Tibial artery (tissue), 4 donors: ENCODE data around the gene ATG2B.

ENCODE experiments used
- DNase-seq, 2 donors: peaks; one replicate each; pipeline ENCODE4 v3.0.0-alpha.2; 2019
- H3K27ac ChIP-seq, 2 donors: fragments of 200-600 bp; sonication (generic) in 1 of 2; 1 replicate in 1 of 2; 2 replicates in 1 of 2; pipeline ENCODE4 v1.5.1; 2018 to 2019; ENCODE audit warnings: mild to moderate bottlenecking in 1 of 2
- H3K27me3 ChIP-seq, 2 donors: fragments of 200-600 bp; sonication (generic) in 1 of 2; one replicate each; pipeline versions ENCODE4 v1.5.1 to v1.6.0; 2016 to 2019
- H3K36me3 ChIP-seq, 3 donors: fragments of 200-600 bp; sonication (generic) in 2 of 3; one replicate each; pipeline ENCODE4 v1.5.1; 2016 to 2019; ENCODE audit warnings: mild to moderate bottlenecking in 2 of 3
- H3K4me1 ChIP-seq, 4 donors: fragments of 200-600 bp; sonication (generic) in 2 of 4; 1 replicate in 3 of 4; 2 replicates in 1 of 4; pipeline ENCODE4 v1.5.1; 2016 to 2019
- H3K4me3 ChIP-seq, 2 donors: fragments of 200-600 bp; sonication (generic) in 1 of 2; 1 replicate in 1 of 2; 2 replicates in 1 of 2; pipeline ENCODE4 v1.5.1; 2018 to 2019; ENCODE audit warnings: mild to moderate bottlenecking in 2 of 2
- H3K9me3 ChIP-seq, 3 donors: fragments of 200-600 bp; sonication (generic) in 1 of 3; one replicate each; pipeline ENCODE4 v1.5.1; 2016 to 2019
- intact Hi-C: fragments of 100-400 bp; cut with DNase I; formaldehyde crosslinking; loops from one replicate; pipeline ENCODE4 v1.15.0; 2023; ENCODE audit warnings: low total_unique reads
- TF ChIP-seq, protein P1 (sequence below), 2 experiments: fragments of 200-600 bp in 1 of 2; fragments of 450-650 bp in 1 of 2; IDR thresholded peaks; one replicate each; pipeline ENCODE4 v1.5.1; 2017 to 2019; ENCODE audit warnings: antibody characterized with exemption in 2 of 2, mild to moderate bottlenecking in 1 of 2, moderate library complexity in 1 of 2

Gene ATG2B

DNA sequence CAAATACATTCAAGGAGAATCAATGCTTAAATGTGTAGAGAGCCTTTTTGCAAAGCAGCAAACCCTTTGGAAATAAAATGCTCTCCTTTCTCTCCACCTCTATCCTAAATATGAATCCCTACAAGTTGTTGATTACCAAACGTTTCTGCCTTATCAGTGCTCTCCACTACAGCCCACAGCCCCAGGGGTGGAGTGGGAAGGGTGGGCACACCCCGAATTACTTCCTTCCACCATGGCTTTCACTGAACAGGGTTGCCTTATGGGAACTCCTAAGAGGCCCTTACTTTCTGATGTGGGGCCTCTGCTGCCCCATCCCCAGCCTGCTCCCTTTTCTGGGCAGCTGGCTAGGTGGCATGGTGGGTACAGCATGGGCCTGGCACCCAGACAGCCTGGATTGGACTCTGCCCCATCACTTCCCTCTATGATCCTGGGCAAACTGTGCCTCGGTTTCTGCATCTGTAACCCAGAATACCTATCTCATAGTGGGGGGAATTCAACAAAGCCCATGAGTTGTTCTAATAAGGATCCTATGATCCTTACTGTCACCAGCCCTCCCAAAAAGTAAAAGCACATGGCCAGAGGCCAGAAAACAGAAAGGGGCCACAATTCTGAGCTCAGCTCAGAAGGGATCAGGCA lies 44.9 kb upstream of the ATG2B start:
- Histone ChIP-seq H3K9me3 (no peaks in the 10 kb centered on the region), H3K27ac (no peak overlapping the region), H3K27me3 (peaks cover 0 to 13% of the 10 kb centered on the region in 2 donors), H3K4me3 (no peak overlapping the region), H3K36me3 (no peaks in the 10 kb centered on the region), H3K4me1 (no peaks in the 10 kb centered on the region)
- TF ChIP-seq, protein P1, sequence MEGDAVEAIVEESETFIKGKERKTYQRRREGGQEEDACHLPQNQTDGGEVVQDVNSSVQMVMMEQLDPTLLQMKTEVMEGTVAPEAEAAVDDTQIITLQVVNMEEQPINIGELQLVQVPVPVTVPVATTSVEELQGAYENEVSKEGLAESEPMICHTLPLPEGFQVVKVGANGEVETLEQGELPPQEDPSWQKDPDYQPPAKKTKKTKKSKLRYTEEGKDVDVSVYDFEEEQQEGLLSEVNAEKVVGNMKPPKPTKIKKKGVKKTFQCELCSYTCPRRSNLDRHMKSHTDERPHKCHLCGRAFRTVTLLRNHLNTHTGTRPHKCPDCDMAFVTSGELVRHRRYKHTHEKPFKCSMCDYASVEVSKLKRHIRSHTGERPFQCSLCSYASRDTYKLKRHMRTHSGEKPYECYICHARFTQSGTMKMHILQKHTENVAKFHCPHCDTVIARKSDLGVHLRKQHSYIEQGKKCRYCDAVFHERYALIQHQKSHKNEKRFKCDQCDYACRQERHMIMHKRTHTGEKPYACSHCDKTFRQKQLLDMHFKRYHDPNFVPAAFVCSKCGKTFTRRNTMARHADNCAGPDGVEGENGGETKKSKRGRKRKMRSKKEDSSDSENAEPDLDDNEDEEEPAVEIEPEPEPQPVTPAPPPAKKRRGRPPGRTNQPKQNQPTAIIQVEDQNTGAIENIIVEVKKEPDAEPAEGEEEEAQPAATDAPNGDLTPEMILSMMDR (IDR thresholded peaks at IDR 0.05) = no peak
- no peak for DNase-seq
- intact Hi-C loops = no loop called here

DNA sequence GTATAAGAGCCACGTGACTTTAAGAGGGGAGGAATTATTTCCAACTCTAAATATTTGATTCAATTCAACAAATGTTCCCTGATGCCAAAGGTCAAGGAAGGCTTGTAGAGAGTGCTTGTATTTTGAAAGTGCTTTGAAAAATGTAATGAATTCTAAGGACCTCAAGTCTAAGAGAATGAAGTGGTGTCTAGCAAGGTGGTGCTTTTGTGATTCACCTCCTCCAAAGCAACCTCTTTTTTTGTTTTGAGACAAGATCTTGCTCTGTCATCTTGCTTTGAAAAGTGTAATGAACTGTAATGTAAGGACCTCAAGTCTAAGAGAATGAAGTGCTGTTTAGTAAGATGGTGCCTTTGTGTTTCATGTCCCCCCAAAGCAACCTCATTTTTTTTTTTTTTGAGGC lies 42.5 kb upstream of the ATG2B start:
- intact Hi-C loops = no loop called here
- Histone ChIP-seq H3K27me3 (peaks cover 0 to 22% of the 10 kb centered on the region in 2 donors), H3K36me3 (no peaks in the 10 kb centered on the region), H3K27ac (no peak overlapping the region), H3K9me3 (no peaks in the 10 kb centered on the region), H3K4me3 (no peak overlapping the region), H3K4me1 (no peaks in the 10 kb centered on the region)
- DNase-seq = no peak
- TF ChIP-seq, protein P1 (IDR thresholded peaks at IDR 0.05) = no peak

DNA sequence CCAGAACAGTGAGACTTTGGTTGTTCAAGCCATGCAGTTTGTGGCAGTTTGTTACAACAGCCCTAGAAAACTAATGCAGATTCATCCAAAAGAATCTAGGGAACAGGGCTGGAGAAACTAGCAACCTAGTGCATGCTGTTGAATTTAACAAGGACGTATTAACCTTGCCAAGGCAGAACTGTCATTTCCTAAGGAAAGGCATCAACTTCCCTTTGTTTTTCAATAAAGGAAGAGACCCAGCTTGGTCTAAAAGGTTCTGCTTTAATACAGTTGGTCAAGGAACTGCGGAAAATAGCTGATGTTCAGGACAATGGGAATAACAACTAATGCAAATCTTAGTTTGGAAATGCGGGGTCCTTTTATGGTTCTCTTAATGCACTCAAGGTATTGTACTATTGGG lies 40.3 kb upstream of the ATG2B start:
- peaks cover 0 to 28% of the 10 kb centered on the region in 2 donors for H3K27me3 ChIP-seq
- no peaks in the 10 kb centered on the region for H3K36me3 ChIP-seq
- no peak overlapping the region for H3K4me3 ChIP-seq
- DNase-seq = no peak
- TF ChIP-seq, protein P1 (IDR thresholded peaks at IDR 0.05) = no peak
- H3K27ac ChIP-seq = no peak overlapping the region
- intact Hi-C loops = no loop called here
- no peaks in the 10 kb centered on the region for H3K4me1 ChIP-seq
- H3K9me3 ChIP-seq = no peaks in the 10 kb centered on the region

DNA sequence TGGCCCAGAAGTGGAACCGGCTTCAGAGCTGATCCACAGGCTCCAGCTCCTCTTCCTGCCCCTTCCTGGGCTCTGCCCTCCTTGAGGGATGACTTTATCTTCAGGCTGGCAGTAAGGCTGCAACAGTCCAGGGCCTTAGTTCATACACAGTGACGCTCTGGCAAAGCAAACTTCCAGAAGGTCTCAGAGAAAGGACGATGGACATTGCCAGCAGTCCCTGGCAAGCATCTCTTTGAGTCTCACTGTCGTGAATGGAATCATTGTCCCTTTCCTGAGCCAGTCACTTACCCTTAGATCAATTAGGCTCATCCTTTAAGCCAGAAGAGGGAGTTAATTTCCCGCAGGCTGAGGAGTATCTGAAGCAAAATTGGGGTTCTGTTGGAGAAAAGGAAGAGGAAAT lies 37.4 kb upstream of the ATG2B start:
- peaks cover 0 to 23% of the 10 kb centered on the region in 2 donors for H3K27me3 ChIP-seq
- no peaks in the 10 kb centered on the region for H3K36me3 ChIP-seq
- no peaks in the 10 kb centered on the region for H3K4me1 ChIP-seq
- no peak overlapping the region for H3K27ac ChIP-seq
- intact Hi-C loops = no loop called here
- no peak overlapping the region for H3K4me3 ChIP-seq
- TF ChIP-seq, protein P1 (IDR thresholded peaks at IDR 0.05) = no peak
- H3K9me3 ChIP-seq = no peaks in the 10 kb centered on the region
- DNase-seq = no peak

DNA sequence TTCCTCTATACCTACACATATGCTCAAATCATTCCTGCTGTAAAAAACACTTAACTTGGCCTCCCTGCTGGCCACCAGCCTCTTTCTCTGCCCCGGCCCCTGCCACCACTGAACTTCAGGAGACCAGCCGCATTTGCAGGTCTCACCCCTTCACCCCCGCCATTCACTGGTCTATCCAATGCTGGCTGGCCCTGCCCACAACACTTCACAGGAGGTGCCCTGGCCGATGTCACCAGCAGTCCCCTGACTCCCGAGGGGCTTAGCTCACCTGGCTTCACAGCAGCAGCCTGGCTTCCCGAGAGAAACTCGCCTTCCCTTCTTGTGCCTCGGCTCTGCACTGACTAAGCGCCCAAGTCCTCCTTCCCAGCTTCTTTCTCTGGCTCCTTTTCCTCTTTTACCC lies 36.3 kb upstream of the ATG2B start:
- intact Hi-C loops = no loop called here
- Histone ChIP-seq H3K27me3 (peaks cover 0 to 23% of the 10 kb centered on the region in 2 donors), H3K9me3 (no peaks in the 10 kb centered on the region), H3K4me3 (no peak overlapping the region), H3K36me3 (no peaks in the 10 kb centered on the region), H3K4me1 (no peaks in the 10 kb centered on the region), H3K27ac (no peak overlapping the region)
- no peak for DNase-seq
- TF ChIP-seq, protein P1 (IDR thresholded peaks at IDR 0.05) = no peak

DNA sequence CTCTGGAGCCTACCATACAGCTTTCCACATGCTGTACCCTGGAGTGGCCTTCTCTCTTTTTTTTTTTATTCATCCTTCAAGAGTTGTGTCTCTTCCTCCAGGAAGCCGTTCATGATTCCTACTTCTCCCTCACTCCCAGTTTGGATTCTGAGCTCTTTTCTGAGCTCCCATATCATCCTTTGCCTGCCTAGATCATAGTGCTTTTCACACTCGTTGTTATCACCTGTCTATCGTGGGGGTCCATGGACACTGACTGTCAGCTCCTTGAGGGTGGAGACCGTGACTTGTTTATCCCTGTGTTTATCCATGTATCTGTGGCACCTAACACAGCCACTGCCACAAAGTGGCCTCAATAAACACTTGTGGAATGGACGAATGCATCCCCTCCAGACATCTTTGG lies 35.8 kb upstream of the ATG2B start:
- no peaks in the 10 kb centered on the region for H3K4me1 ChIP-seq
- TF ChIP-seq, protein P1 (IDR thresholded peaks at IDR 0.05) = no peak
- no peak overlapping the region for H3K4me3 ChIP-seq
- H3K27me3 ChIP-seq = peaks cover 0 to 23% of the 10 kb centered on the region in 2 donors
- no peaks in the 10 kb centered on the region for H3K9me3 ChIP-seq
- no peak overlapping the region for H3K27ac ChIP-seq
- DNase-seq = no peak
- H3K36me3 ChIP-seq = no peaks in the 10 kb centered on the region
- intact Hi-C loops = no loop called here
